Bronchial epithelial cell (primary cell): Measurements from ENCODE around the gene FADS3. TPM values are rescaled to one million over a fixed set of nuclear protein-coding genes. Genes with fewer than 3 reads are reported as not detected.

Experiments used
- DNase-seq: peaks from one replicate; pipeline ENCODE4 v3.0.0-alpha.2; 2010; ENCODE audit warnings: low read depth
- FAIRE-seq: peaks from 2 replicates; lab custom pipeline; 2011; peaks lifted over from hg19 to GRCh38; lab: Jason Lieb, UNC
- H3K27me3 ChIP-seq: 2 replicates; pipeline ENCODE4 v1.5.1; 2011; ENCODE audit warnings: low read length; ENCODE audit not compliant: control insufficient read depth, insufficient read depth
- H3K36me3 ChIP-seq: 2 replicates; pipeline ENCODE4 v1.5.1; 2011; ENCODE audit warnings: low read length; ENCODE audit not compliant: control insufficient read depth, insufficient read depth
- H3K4me3 ChIP-seq: 2 replicates; pipeline ENCODE4 v1.5.1; 2011; ENCODE audit warnings: mild to moderate bottlenecking, low read depth, low read length, control low read depth
- CTCF ChIP-seq: IDR thresholded peaks from 2 replicates; pipeline ENCODE4 v1.5.1; 2011; ENCODE audit warnings: mild to moderate bottlenecking, moderate library complexity, low read length, control low read depth, inconsistent platforms; ENCODE audit not compliant: insufficient read depth, severe bottlenecking
- total RNA-seq: library from RNA; depleted of rRNA; stranded (reverse); fragments of >200 nt; gene quantifications from 2 replicates; pipeline ENCODE4 v1.2.1, GENCODE V29; 2014

FADS3 gene
- total RNA-seq, 1 donor from 2014 or later: 31.9 TPM

- no peak for FAIRE-seq
- Histone ChIP-seq H3K4me3 (no peak overlapping the region), H3K36me3 (no peaks in the 10 kb centered on the region), H3K27me3 (peaks cover 16% of the 10 kb centered on the region)
- TF ChIP-seq CTCF: no peak
- DNase-seq: no peak
Observed at GRCh38 chr11:61922539-61922938, 31.2 kb upstream of the FADS3 start.

GRCh38 chr11:61921446-61921845 lies 30.1 kb upstream of the FADS3 start:
- peak; percentile 7 for FAIRE-seq
- Histone ChIP-seq H3K36me3 (no peaks in the 10 kb centered on the region), H3K27me3 (peaks cover 18% of the 10 kb centered on the region), H3K4me3 (no peak overlapping the region)
- no peak for DNase-seq
- no peak for TF ChIP-seq CTCF

GRCh38 chr11:61919705-61920631 lies 28.6 kb upstream of the FADS3 start:
- Histone ChIP-seq H3K4me3 (no peak overlapping the region), H3K27me3 (peaks cover 21% of the 10 kb centered on the region), H3K36me3 (no peaks in the 10 kb centered on the region)
- no peak for TF ChIP-seq CTCF
- no peak for DNase-seq
- FAIRE-seq: no peak

GRCh38 chr11:61918938-61919704 lies 27.8 kb upstream of the FADS3 start:
- Histone ChIP-seq H3K4me3 (no peak overlapping the region), H3K27me3 (peaks cover 21% of the 10 kb centered on the region), H3K36me3 (no peaks in the 10 kb centered on the region)
- FAIRE-seq (no peak), DNase-seq (no peak)
- no peak for TF ChIP-seq CTCF

- Histone ChIP-seq H3K27me3 (peaks cover 25% of the 10 kb centered on the region), H3K36me3 (no peaks in the 10 kb centered on the region), H3K4me3 (no peak overlapping the region)
- FAIRE-seq (no peak), DNase-seq (no peak)
- TF ChIP-seq CTCF: no peak
Observed at GRCh38 chr11:61918251-61918937, 27.0 kb upstream of the FADS3 start.
